NCI-H82 treated with DMSO at 0.1 percent for 48 hours (cell line): ENCODE results near the gene SULT1B1.

ENCODE experiments used
- DNase-seq: peaks from one replicate; lab custom pipeline; 2025; ENCODE audit not compliant: unreplicated experiment; lab: John Stamatoyannopoulos, UW

SULT1B1 gene

GRCh38 chr4:69750346-69750745 lies 10.1 kb downstream of the SULT1B1 start:
- DNase-seq: no peak

GRCh38 chr4:69749771-69750170 lies 10.6 kb downstream of the SULT1B1 start:
- DNase-seq: no peak

GRCh38 chr4:69748173-69748572 lies 12.2 kb downstream of the SULT1B1 start:
- no peak for DNase-seq

- DNase-seq: no peak
These were observed 16.3 kb downstream of the SULT1B1 start for GRCh38 chr4:69744157-69744478.

DNA sequence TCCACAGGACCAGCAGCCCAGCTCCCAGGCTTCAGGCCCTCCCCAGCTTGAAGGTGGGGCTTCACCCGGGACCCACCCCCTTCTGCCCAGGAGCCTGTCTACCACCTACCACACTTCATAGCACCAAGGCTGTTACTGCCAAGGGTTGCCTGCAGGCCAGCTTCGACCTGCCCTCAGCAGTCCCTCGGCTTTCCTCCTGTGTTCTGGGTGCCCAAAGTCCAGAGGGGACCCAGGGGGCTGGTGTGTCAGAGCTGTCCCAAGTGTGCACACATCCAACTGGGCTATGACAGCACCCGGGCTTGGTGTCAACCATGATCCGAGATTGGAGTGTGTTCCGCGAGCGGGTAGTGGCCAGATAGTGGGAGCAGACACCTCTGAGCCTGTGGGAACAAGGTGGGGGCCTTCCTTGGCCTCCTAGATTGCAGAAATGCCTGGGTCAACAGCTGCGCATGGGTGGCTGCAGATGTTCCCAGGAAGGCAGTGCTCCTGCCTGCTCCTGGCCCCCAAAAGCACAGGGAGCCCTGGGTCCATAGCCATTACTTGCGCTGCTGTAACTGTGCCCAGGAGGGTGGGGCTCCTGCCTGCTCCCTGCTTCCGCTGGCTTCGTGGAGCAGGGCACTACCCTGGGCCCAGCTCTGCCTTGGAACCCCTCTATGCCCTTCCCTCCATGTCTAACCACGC lies 16.8 kb downstream of the SULT1B1 start:
- no peak for DNase-seq

GRCh38 chr4:69742596-69742995 lies 17.8 kb downstream of the SULT1B1 start:
- no peak for DNase-seq

GRCh38 chr4:69738872-69739271 lies 21.5 kb downstream of the SULT1B1 start:
- DNase-seq: no peak

DNA sequence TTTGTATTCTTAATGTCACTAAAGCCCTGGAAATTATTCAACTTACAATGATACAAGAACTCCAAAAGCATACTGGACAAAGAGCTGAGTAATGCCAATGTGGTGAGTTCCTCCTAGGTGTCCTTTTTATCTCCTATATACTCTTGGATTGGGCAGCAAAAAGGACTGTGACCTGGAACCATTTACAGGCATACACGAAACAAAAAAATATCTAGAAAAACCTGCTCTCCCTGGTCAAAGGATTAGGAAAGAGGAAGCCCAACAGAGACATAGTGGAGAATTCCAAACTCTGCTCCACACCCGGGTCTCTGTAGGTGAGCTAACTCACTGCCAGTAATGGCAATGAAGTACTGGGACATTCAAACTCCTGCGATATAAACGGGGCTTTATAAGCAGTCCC lies 25.3 kb downstream of the SULT1B1 start:
- DNase-seq: no peak

DNA sequence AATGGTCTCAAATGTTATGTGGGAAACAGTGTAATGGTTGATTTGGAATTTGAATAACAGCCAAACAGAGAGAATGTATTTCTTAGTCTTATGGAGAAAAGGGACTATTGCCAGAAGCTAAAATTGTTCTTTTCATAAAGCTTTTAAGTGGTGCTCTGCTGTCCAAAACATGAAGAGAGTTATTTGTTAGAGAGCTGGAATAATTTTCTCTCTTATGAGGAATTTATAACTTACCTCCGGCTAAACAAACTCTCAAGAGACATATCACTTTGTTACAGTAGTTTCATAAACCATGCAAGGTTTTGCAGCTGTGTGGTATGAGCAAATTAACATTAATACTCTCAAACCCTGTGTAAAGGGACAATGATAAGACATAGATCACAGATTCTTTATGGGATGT lies 28.6 kb downstream of the SULT1B1 start:
- no peak for DNase-seq

DNA sequence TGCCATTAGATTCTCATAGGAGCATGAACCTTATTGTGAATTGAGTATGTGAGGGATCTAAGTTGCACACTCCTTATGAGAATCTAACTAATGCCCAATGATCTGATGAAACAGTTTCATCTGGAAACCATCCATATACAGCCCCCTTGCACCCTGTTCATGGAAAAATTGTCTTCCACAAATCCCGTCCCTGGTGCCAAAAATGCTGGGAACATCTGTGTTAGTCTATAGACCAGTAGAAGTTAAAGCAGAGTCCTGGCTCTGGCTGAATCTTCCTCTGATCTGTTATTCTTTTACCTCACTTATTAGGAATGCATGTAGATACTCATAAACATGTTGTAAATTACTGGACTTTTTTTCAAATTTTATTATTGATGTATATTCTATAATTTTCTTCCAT lies 29.2 kb downstream of the SULT1B1 start:
- DNase-seq: no peak

DNA sequence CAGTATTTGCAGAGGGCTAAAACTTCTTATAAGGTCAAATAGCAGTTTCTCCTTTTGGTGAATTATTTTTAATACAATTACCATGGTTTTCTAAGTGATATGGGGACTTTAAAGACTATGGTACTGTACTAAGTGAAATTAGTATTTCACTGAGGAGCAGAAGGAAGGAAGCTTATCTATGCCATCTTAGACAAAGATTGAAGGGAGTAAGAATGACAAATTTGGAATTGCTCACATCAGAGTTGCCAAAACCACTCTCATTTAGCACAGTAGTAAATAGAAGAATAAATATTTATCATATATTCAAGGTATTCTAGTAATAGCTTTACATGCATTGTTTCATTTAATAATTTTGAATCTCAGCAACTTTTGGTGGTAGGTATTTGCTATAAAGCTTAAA lies 30.4 kb downstream of the SULT1B1 start:
- DNase-seq: no peak

GRCh38 chr4:69727926-69728325 lies 32.5 kb downstream of the SULT1B1 start:
- DNase-seq: no peak

- no peak for DNase-seq
These were observed 33.0 kb downstream of the SULT1B1 start for GRCh38 chr4:69727426-69727825.

GRCh38 chr4:69726971-69727370 lies 33.4 kb downstream of the SULT1B1 start:
- no peak for DNase-seq

GRCh38 chr4:69718396-69719271 lies 41.8 kb downstream of the SULT1B1 start:
- no peak for DNase-seq

DNA sequence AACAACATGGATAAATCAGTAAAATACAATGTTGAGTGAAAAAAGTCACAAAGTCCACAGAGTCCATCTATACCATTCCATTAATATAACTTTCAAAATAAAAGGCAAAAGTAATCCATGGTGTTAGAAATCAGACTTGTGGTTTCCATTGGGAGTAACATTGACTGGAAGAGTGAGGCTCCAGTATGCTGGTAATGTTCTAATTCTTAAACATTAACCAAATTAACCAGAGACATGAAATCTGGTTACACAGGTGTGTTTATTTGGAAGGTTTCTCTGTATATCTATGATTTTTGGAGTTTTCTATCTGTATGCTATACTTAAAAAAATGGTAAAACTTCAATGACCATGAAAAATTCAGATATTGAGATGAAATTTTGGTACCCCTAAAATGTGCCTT lies 42.6 kb downstream of the SULT1B1 start:
- DNase-seq: no peak

GRCh38 chr4:69716654-69717053 lies 43.8 kb downstream of the SULT1B1 start:
- no peak for DNase-seq

- no peak for DNase-seq
These were observed 46.3 kb downstream of the SULT1B1 start for GRCh38 chr4:69714086-69714485.

- DNase-seq: no peak
These were observed 46.8 kb downstream of the SULT1B1 start for GRCh38 chr4:69713593-69713992.

DNA sequence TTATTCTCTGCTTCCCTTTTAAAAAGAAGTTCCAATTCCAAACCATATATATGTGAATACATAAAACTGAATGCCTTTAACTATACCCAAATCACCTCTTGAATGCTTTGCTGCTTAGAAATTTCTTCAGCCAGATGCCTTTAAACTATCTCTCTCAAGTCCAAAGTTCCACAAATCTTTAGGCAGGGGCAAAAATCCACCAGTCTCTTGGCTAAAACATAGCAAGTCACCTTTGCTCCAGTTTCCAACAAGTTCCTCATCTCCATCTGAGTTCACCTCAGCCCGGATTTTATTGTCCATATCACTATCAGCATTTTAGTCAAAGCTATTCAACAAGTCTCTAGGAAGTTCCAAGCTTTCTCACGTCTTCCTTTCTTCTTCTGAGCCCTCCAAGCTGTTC lies 49.8 kb downstream of the SULT1B1 start:
- DNase-seq: no peak

DNA sequence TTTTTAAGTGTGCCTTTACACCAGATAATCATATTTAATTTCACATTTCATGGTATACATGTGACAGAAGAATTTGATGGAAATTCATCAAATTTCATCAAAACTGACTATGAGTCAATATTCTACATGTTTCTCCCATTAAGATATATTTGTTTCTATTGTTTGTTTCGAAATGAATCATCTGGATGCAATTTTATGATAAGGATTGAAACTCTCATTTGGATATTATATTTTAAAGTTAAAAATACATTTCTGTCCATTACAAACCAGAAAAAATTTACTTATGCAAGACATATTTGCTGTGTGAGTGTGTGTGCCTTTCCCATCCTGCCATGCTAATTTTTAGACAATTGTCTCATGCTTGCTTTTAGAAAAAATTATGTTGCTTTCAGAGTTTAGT lies 52.2 kb downstream of the SULT1B1 start:
- no peak for DNase-seq

DNA sequence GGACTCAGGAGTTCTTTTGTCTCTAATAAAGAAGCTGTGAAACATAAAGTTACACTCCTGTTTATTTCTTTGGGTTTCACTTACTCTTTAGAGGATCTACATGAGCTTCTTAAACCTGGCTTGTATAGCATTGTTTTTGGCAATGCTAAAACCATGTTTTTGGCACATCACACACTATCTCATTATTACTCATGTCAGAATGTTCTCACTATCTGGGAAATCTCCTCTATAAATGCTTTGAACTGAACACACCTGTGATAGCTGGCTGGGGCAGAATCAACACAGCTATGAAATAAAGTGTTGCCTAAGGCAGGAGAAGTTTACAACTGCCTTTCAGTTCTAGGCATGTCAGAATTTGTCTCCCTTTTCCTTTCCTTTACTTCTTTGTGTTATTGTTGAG lies 52.6 kb downstream of the SULT1B1 start:
- DNase-seq: no peak

DNA sequence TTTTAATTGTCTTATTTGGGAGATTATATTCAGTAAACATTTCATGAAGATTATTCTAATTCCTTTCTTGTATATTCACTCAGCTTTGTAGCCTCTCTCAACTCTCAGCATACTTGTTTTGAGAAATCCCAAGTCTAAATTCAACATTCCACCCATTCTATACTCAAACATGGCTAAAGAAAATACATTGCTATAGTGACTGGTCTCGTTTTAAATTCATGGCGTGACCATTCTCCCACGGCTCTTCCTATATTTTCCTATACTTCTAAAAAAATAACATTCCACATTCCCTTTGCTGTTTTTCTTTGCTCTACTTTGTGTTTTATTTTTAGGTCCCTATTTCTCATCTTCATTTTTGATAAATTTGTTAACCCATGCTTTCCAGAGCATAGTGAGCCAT lies 58.2 kb downstream of the SULT1B1 start:
- no peak for DNase-seq
